OCI-LY7 (cell line): Measurements from ENCODE around the gene NAB1. TPM values are rescaled to one million over a fixed set of nuclear protein-coding genes. Genes with fewer than 3 reads are reported as not detected.

Experiments used
- BruUV-seq: library from RNA; stranded (reverse); fragments of 400-500 nt; replicated peaks from 2 replicates; lab custom pipeline; 2021; lab: Mats Ljungman, UMichigan
- CTCF ChIA-PET: fragments of 300-600 bp; sonication (Branson Sonifier 250); formaldehyde crosslinking; loops from one replicate; lab custom pipeline; 2022; ENCODE audit warnings: antibody characterized with exemption; ENCODE audit not compliant: unreplicated experiment; lab: Charles Lee
- POLR2A ChIA-PET: fragments of 300-600 bp; sonication (Branson Sonifier 250); formaldehyde crosslinking; loops from one replicate; lab custom pipeline; 2022; ENCODE audit warnings: antibody characterized with exemption; lab: Charles Lee
- DNase-seq: peaks from one replicate; pipeline ENCODE4 v3.0.0-alpha.2; 2015; ENCODE audit warnings: low spot score
- H2AFZ ChIP-seq: fragments of 200-600 bp; sonication (generic), shearing (Covaris generic); 2 replicates; pipeline ENCODE4 v1.6.1; 2014; ENCODE audit warnings: mild to moderate bottlenecking, antibody characterized with exemption, low read length, moderate library complexity
- H3K27ac ChIP-seq: fragments of 200-600 bp; sonication (generic); 2 replicates; pipeline ENCODE4 v1.5.1; 2014; ENCODE audit warnings: mixed run types, low read depth, mild to moderate bottlenecking, moderate library complexity, low read length, inconsistent platforms; ENCODE audit not compliant: poor library complexity, severe bottlenecking
- H3K36me3 ChIP-seq: fragments of 200-600 bp; sonication (generic); 2 replicates; pipeline ENCODE4 v1.6.1; 2014; ENCODE audit warnings: mild to moderate bottlenecking, antibody characterized with exemption, low read length, moderate library complexity, mixed read lengths; ENCODE audit not compliant: insufficient read depth
- H3K4me1 ChIP-seq: fragments of 200-600 bp; sonication (generic); 2 replicates; pipeline ENCODE4 v1.5.1; 2014; ENCODE audit warnings: mild to moderate bottlenecking, low read length; ENCODE audit not compliant: insufficient read depth, poor library complexity, severe bottlenecking
- H3K4me2 ChIP-seq: fragments of 200-600 bp; sonication (generic); 2 replicates; pipeline ENCODE4 v1.6.1; 2014; ENCODE audit warnings: mild to moderate bottlenecking, low read length
- H3K4me3 ChIP-seq: fragments of 200-600 bp; sonication (generic); 2 replicates; pipeline ENCODE4 v1.5.1; 2014; ENCODE audit warnings: mild to moderate bottlenecking, low read depth, low read length; ENCODE audit not compliant: poor library complexity, severe bottlenecking
- H3K79me2 ChIP-seq: fragments of 200-600 bp; sonication (generic); 2 replicates; pipeline ENCODE4 v1.6.1; 2016; ENCODE audit warnings: low read depth, mild to moderate bottlenecking, low read length, moderate library complexity, mixed read lengths; ENCODE audit not compliant: insufficient read depth
- H3K9me2 ChIP-seq: fragments of 200-600 bp; sonication (generic); 2 replicates; pipeline ENCODE4 v1.6.1; 2016; ENCODE audit warnings: mild to moderate bottlenecking, low read length, mixed read lengths; ENCODE audit not compliant: insufficient read depth
- H3K9me3 ChIP-seq: fragments of 200-600 bp; sonication (generic); 2 replicates; pipeline ENCODE4 v1.6.1; 2014; ENCODE audit warnings: mild to moderate bottlenecking, mixed run types, low read length, mixed read lengths
- H4K20me1 ChIP-seq: fragments of 200-600 bp; sonication (generic); 2 replicates; pipeline ENCODE4 v1.6.1; 2014; ENCODE audit warnings: mild to moderate bottlenecking, antibody characterized with exemption, low read length, moderate library complexity, mixed read lengths; ENCODE audit not compliant: insufficient read depth
- CTCF ChIP-seq: fragments of 200-600 bp; sonication (generic); conservative IDR thresholded peaks from 2 replicates; pipeline ENCODE4 v1.5.1; 2014; ENCODE audit warnings: mild to moderate bottlenecking, antibody characterized with exemption, low read length, moderate library complexity, mixed read lengths
- EZH2phosphoT487 ChIP-seq: fragments of 200-600 bp; sonication (generic); IDR thresholded peaks from 2 replicates; pipeline ENCODE4 v1.6.1; 2018; ENCODE audit warnings: low read depth, borderline replicate concordance, mild to moderate bottlenecking, mixed run types, antibody characterized with exemption, low read length, moderate library complexity, mixed read lengths
- intact Hi-C: fragments of 100-400 bp; cut with micrococcal nuclease; formaldehyde crosslinking; loops from one replicate; pipeline ENCODE4 v1.10.0; 2022; ENCODE audit not compliant: unreplicated experiment
- total RNA-seq, 2 experiments: library from RNA; depleted of rRNA in 1 of 2; stranded (reverse); fragments of >200 nt in 1 of 2; shearing (Covaris generic) in 1 of 2; gene quantifications; 2 replicates each; pipeline ENCODE4 v1.2.3, GENCODE V29; 2014 to 2022

The NAB1 gene
- total RNA-seq, 2 experiments from 2014 or later: 24.5 to 30.2 TPM

- POLR2A ChIA-PET: interaction anchor here (1.0 to 1.4 kb wide), 2 partner anchors 10 to 14 kb away, joined by 3 read pairs; no protein-coding TSS in a partner anchor
- no peak overlapping the region for H3K4me3 ChIP-seq
- no peak for DNase-seq
Measured at GRCh38 chr2:190674966-190675650, 26.2 kb downstream of the NAB1 start.

GRCh38 chr2:190677255-190677654, 28.4 kb downstream of the NAB1 start:
- DNase-seq: no peak
- H3K27ac ChIP-seq: no peak overlapping the region
- no TSS peak for BruUV-seq
- no peaks in the 10 kb centered on the region for H3K4me1 ChIP-seq
- ChIA-PET CTCF (no interaction called here), POLR2A (interaction anchor here (0.7 to 1.6 kb wide), 2 partner anchors 10 to 64 kb away, joined by 4 to 6 read pairs; no protein-coding TSS in a partner anchor)
- H2AFZ ChIP-seq: no peak overlapping the region
- no peaks in the 10 kb centered on the region for H3K79me2 ChIP-seq
- no peaks in the 10 kb centered on the region for H4K20me1 ChIP-seq
- intact Hi-C loops: no loop called here
- H3K9me3 ChIP-seq: no peaks in the 10 kb centered on the region
- TF ChIP-seq EZH2phosphoT487 (no peak), CTCF (no peak)
- no peaks in the 10 kb centered on the region for H3K9me2 ChIP-seq
- no peak overlapping the region for H3K4me3 ChIP-seq
- peaks cover 50% of the 10 kb centered on the region; the same call in 1 of the 2 replicates for H3K36me3 ChIP-seq
- H3K4me2 ChIP-seq: no peak overlapping the region

More at GRCh38 chr2:190674966-190675650, 26.2 kb downstream of the NAB1 start:
- Histone ChIP-seq H3K79me2 (no peaks in the 10 kb centered on the region), H3K9me3 (no peaks in the 10 kb centered on the region), H3K27ac (no peak overlapping the region), H3K4me1 (no peaks in the 10 kb centered on the region), H3K4me2 (no peak overlapping the region), H3K9me2 (no peaks in the 10 kb centered on the region), H3K36me3 (peaks cover 63% of the 10 kb centered on the region), H2AFZ (no peak overlapping the region), H4K20me1 (no peaks in the 10 kb centered on the region)
- CTCF ChIA-PET: no interaction called here
- intact Hi-C loops: no loop called here
- no TSS peak for BruUV-seq
- TF ChIP-seq EZH2phosphoT487 (no peak), CTCF (no peak)
